Measurements from ENCODE around the gene MAGEB4.

Gene MAGEB4

GRCh38 chrX:30253257-30253656 is 11.5 kb downstream of the MAGEB4 start:
- H3K4me3 ChIP-seq (ENCODE audit: low read depth, low read length), result no peak overlapping the region
- no peak for DNase-seq (ENCODE audit: low read depth, low spot score)
- TF ChIP-seq, protein P1, sequence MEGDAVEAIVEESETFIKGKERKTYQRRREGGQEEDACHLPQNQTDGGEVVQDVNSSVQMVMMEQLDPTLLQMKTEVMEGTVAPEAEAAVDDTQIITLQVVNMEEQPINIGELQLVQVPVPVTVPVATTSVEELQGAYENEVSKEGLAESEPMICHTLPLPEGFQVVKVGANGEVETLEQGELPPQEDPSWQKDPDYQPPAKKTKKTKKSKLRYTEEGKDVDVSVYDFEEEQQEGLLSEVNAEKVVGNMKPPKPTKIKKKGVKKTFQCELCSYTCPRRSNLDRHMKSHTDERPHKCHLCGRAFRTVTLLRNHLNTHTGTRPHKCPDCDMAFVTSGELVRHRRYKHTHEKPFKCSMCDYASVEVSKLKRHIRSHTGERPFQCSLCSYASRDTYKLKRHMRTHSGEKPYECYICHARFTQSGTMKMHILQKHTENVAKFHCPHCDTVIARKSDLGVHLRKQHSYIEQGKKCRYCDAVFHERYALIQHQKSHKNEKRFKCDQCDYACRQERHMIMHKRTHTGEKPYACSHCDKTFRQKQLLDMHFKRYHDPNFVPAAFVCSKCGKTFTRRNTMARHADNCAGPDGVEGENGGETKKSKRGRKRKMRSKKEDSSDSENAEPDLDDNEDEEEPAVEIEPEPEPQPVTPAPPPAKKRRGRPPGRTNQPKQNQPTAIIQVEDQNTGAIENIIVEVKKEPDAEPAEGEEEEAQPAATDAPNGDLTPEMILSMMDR (IDR thresholded peaks at IDR 0.05; ENCODE audit: low read depth, low read length), result no peak
- in situ Hi-C loops (cut with HindIII; ENCODE audit: low sequenced_read_pairs), result no loop called here

DNA sequence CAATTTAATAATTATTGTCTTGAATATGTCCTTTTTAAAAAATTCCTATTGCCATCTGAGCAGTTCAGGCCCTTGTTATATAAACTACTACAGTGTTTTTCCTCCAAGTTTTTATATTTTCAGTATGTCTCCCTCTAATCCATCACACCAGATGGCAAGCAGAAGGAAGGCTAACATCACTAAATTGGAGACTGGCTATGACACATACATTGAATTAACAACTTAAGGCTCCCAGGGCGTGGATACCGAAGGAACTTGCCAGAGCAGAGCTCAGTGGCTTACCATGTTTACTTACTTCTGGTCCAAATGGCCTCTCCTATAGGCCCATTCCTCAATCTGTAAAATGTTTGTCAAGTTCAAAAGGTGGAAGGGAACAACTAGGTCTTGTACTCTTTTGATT is 18.1 kb downstream of the MAGEB4 start:
- no peak overlapping the region for H3K4me3 ChIP-seq (ENCODE audit: low read depth, low read length)
- in situ Hi-C loops (cut with HindIII; ENCODE audit: low sequenced_read_pairs), result no loop called here
- TF ChIP-seq, protein P1 (IDR thresholded peaks at IDR 0.05; ENCODE audit: low read depth, low read length), result no peak
- no peak for DNase-seq (ENCODE audit: low read depth, low spot score)

DNA sequence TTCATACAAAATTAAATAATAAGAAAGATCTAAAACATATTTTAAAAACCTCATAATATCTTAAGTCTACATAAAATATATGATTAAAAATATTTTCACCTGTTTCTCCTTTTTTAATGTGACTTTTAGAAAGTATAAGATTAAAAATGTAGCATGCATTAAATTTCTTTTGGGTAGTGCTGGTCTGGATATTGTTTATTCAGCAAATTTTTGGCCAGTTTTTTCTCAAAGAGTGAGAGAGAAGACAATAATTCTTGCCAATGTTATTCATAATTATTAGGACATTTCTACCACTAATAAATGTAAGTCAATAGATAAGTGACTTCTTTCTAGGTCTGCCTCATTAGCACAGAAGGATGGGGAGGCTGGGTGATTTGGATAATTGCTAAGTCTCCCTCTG is 19.2 kb downstream of the MAGEB4 start:
- TF ChIP-seq, protein P1 (IDR thresholded peaks at IDR 0.05; ENCODE audit: low read depth, low read length), result no peak
- in situ Hi-C loops (cut with HindIII; ENCODE audit: low sequenced_read_pairs), result no loop called here
- DNase-seq (ENCODE audit: low read depth, low spot score), result no peak
- H3K4me3 ChIP-seq (ENCODE audit: low read depth, low read length), result no peak overlapping the region

GRCh38 chrX:30262763-30263162 is 21.0 kb downstream of the MAGEB4 start:
- H3K4me3 ChIP-seq (ENCODE audit: low read depth, low read length), result no peak overlapping the region
- no peak for DNase-seq (ENCODE audit: low read depth, low spot score)
- TF ChIP-seq, protein P1 (IDR thresholded peaks at IDR 0.05; ENCODE audit: low read depth, low read length), result no peak
- in situ Hi-C loops (cut with HindIII; ENCODE audit: low sequenced_read_pairs), result no loop called here

GRCh38 chrX:30270639-30271038 is 28.8 kb downstream of the MAGEB4 start:
- H3K4me3 ChIP-seq (ENCODE audit: low read depth, low read length), result no peak overlapping the region
- in situ Hi-C loops (cut with HindIII; ENCODE audit: low sequenced_read_pairs), result no loop called here
- DNase-seq (ENCODE audit: low read depth, low spot score), result no peak
- TF ChIP-seq, protein P1 (IDR thresholded peaks at IDR 0.05; ENCODE audit: low read depth, low read length), result no peak

DNA sequence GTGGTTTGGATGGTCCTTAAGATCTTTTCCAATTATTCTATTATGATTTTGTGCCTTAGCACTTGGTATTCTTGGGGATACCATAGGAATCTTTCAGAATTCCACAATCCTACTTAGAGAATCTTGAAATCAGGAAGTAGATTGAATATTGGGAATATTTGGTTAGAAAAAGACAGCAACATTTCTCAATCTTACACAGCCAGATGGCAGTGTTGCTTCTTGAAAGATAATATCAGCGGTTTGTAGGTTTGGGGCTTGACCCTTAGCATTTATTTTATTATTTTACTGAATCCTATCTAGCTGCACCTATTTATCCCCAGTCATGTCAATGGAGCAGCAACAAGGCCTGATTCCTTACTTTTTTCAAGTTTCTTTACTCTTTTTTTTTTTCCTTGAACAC is 33.7 kb downstream of the MAGEB4 start:
- in situ Hi-C loops (cut with HindIII; ENCODE audit: low sequenced_read_pairs), result no loop called here
- peak; percentile 13 for DNase-seq (ENCODE audit: low read depth, low spot score)
- TF ChIP-seq, protein P1 (IDR thresholded peaks at IDR 0.05; ENCODE audit: low read depth, low read length), result peak; percentile 12
- no peak overlapping the region for H3K4me3 ChIP-seq (ENCODE audit: low read depth, low read length)

- in situ Hi-C loops (cut with HindIII; ENCODE audit: low sequenced_read_pairs), result no loop called here
- TF ChIP-seq, protein P1 (IDR thresholded peaks at IDR 0.05; ENCODE audit: low read depth, low read length), result no peak
- H3K4me3 ChIP-seq (ENCODE audit: low read depth, low read length), result no peak overlapping the region
- peak; percentile 22 for DNase-seq (ENCODE audit: low read depth, low spot score)
Measured at GRCh38 chrX:30278365-30278764, 36.6 kb downstream of the MAGEB4 start.
